Pons (tissue), 1 donor: Measurements from ENCODE around the gene RNF141.

Experiments
- DNase-seq: peaks from one replicate; pipeline ENCODE4 v3.0.0-alpha.2; 2016; ENCODE audit warnings: low spot score

RNF141 gene

DNA sequence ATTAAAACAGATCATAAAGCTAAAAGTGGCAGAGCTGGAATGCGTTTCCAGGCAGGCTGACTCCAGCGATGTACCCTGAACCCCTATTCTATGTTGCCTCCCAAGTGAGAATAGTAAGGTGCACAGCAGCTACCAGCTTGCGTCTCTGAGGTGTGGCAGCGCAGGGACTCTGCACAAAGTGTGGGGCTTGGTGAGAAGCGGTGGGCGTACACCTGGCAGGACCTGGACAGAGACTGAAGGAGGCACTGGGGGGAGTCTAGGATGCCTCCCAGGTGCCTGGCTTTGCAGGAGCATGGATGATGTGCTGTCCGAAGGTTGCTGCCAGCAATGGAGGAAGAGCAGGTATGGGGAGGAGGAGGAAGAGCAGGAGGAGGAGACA lies 43.0 kb downstream of the RNF141 start:
- no peak for DNase-seq

GRCh38 chr11:10497371-10498021 lies 43.5 kb downstream of the RNF141 start:
- no peak for DNase-seq

- DNase-seq = no peak
Measured at GRCh38 chr11:10496296-10496936, 44.6 kb downstream of the RNF141 start.

- DNase-seq = no peak
Measured at GRCh38 chr11:10495464-10495786, 45.6 kb downstream of the RNF141 start.

- no peak for DNase-seq
Measured at GRCh38 chr11:10494636-10495463, 46.1 kb downstream of the RNF141 start.

DNA sequence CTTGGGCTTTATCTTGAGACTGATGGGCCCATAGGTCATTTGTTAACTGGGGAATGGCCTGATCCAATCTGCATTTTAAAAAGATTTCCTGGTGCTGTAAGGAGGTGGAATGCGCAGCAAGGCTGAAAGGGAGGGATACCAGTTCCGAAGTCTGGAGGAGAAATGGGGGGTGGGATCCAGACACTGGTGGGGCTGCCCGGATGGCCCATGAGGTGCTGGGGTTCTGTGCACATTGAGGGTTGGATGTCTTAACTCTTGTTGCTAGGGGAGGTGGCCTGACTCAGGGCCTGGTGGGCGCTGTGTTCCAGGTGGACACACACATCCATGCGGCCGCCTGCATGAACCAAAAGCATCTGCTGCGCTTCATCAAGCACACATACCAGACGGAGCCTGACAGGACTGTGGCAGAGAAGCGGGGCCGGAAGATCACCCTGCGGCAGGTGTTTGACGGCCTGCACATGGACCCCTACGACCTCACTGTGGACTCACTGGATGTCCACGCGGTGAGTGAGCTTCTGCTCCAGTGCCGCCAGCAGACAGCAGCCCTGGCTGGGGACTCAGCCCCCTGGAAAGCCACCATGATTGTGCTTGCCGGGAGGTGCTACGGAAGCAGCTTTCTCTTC lies 47.8 kb downstream of the RNF141 start:
- DNase-seq = no peak

GRCh38 chr11:10492084-10492483 lies 48.9 kb downstream of the RNF141 start:
- DNase-seq = no peak

DNA sequence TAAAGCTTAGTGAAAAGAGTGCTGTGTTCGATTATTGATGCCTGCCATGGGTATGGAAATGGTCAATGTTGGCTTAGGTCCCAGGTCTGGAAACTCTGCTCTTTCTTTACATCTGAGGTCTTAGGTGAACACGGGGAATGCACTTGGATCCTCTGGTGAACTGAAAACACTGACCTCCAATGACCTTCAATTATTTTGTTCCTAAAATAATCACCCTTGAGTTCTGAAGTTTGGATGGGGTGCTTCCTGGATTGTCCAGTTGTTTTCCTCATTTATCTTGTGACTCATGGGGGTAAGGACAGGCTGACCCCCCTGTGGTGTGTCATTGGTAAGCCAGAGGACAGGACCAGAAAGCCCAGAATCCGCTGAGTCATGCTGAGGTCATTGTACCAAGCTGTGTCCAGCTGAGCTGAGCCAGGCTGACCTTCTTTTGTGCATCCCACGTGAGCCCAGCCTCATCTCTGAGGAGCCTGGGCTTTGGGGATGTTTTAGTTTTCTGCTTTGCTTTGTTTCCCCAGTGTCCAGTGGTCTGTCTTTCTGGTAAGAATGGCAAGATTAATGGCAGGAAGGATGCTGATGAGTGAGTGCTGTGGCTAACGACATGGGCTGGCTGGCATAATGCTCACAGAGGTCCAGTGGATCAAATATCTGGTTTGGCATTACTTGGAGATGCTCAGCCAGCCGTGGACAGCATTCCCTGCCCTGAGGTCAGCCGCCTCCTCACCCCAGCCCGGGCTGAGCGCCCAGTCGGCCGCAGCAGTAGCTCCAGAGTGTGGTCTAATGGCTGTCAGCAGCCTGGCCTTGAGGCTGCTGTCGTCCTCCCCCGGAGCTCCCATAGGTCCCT lies 50.4 kb downstream of the RNF141 start:
- DNase-seq = peak; percentile 96

GRCh38 chr11:10490032-10490397 lies 51.0 kb downstream of the RNF141 start:
- DNase-seq = no peak

DNA sequence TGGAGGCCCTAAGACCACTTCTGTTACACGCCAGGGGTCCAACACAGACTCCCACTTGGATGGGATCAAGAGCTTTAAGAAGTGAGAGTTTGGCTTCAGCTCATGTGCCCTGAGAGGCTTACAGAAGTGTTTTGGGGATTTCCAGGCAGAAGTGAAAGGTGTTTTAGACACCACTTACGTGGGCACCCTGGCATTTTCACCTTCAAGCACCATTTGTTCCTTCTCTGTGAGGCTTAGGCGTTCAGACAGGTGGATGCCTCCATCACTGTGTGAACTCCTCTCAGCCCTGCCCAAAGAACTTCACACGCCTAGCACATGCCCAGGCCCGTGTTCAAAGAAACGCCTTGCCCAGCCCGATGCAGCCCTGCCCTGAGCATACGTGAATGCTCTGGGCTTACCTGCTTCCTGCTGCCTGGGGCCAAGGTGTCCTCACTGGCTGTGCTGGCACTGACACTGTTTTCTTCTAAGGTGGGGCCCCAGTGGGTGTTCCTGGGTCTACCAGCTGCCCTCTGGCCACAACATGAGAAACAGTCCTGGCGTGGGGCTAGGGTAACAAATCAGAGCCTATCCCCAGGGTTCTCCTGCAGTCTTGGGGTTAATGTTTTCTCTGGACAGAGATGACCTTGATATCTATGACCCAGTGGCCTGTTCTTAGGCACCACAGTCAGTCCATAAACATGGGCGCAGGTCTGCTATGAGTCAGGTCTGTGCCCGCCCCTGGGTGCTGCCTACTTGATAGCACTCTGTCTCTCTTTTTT lies 51.9 kb downstream of the RNF141 start:
- no peak for DNase-seq

DNA sequence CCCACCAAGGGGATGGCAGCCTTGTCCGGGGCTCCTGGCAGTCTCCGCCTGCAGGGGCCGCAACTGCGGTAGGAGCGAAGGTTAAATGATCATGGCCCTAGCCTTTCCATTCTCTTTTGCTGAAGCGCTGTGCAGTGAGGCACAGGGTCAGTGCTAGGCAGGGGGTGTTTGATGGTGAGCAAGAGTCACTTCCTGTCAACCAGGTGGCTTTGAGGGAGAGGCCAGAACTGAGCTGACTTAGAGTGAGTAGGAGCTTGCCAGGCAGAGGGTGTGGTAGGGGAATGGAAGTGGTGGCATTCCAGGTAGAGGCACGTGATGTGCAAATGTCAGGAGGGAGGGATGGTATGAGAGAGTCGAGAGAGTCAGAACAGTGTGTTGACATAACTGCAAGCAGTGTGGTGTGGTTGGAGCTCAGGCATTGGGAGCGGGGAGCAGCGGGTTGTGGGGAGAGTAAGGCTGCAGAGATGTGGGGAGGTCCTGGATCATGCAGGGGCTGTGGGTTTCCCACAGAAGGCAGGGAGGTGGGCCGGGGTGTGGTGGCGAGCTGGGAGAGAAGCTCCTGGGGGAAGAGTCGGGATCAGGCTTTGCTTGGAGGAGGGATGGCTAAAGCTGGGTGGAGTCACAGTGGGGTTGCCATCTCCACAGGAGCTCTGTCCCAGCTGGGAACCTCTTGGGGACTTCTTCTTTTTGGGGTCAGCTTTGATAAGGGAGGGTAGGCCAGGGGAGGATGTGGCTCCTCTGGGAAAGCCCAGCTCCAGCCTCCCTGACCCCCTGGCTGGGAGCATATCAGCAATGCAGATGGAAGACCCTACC lies 52.7 kb downstream of the RNF141 start:
- DNase-seq = no peak

DNA sequence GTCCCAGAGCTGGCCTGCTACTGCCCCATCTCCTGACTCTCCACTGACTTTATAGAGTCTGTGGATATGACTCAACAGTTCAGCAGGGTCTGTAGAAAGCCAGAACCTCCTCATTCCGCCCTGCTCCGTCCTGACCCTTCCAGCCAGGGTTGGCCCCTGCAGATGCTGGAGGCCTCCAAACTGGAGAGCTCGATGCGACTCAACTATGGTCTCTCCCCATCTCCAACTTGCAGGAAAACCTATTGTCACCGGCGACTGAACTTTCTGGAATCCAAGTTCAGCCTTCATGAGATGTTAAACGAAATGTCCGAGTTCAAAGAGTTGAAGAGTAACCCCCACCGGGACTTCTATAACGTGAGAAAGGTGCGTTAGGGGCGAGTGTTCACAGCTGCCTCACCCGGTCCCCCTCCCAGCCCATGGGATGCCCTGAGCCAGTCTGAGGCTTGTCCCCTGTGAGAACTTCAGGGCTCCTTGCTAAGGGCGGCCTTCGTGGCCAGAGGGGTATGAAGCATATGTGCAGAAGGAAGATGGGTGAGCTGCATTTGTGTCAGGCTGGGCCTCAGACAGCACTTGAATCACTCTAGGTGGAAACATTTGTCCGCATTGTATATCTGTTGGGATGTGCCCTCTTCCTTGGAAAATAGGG lies 53.9 kb downstream of the RNF141 start:
- no peak for DNase-seq

DNA sequence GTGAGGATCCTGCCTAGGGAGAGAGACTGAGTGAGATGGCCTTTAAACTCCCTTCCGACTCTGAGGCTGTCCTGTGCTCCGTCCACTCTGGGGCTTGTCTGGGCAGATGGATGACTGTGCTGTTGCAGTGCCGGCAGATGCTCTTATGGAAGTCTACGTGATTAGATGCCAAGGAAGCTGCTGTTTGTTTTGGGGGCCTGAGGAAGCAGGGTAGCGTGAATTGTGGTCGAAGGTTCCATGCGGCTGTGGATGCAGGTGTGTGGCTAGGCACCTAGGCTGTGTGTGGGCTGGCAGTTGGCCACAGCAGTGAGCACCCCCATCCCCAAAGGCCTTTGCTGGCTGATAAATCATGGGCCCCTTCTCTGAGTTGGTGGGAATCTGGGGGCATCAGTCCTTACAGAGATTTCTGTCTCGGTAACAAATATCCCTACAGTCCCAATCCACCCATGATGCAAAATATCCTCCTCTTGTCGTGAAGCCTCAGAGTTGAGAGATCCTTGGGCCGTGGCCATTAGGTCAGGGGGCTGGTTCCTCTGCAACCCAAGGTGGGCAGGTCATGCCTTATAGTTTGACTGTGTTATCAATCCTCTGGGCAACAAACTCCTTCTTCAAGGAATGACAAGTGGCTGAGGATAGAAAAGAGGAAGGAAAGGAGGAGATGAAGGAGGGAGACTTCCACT lies 54.7 kb downstream of the RNF141 start:
- DNase-seq = no peak

GRCh38 chr11:10485646-10486045 lies 55.3 kb downstream of the RNF141 start:
- no peak for DNase-seq

DNA sequence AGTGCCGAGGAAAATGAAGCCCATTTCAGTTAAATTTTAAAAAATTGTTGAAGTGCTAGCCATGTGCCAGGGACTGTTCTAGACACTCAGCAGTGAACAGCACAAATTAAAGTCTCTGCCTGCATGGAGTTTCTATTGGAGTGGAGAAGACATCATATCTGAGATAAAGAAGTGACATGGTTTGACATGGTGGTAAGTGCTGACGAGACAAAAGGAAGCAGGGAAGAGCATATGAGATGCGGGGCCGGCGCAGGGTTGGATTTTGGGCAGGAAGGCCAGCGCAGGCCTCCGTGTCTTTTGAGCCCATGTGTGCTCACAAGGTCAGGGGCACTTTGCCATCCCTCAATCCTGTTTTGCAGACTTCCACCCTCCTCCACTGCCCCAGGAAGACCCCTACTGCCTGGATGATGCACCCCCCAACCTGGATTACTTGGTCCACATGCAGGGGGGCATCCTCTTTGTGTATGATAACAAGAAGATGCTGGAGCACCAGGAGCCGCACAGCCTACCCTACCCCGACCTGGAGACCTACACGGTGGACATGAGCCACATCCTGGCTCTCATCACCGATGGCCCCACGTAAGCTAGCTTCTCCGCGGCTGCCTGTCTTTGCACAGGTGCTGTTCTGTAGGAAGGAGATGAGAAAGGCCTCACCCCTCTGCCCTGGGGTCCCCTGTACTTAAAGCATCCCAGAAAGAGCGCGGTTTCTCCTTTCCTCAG lies 56.4 kb downstream of the RNF141 start:
- no peak for DNase-seq

DNA sequence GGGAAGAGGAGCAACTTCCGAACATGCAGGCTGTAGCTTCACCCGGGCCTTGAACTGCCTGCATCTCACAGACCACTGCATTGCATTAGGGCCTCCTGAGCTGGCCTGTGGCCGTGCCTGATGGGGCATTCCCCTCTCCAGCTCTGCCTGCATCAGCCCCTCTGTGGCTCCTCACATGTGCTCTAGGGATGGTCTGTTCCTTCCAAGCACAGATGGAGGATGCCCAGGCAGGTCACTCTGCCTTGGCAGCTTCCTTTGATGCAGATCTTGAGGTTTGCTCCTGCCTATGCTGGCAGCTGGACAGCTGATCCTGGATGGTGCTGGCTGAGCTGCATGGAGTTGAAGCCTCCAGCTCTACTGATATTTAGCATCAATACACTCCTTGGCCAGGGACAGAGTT lies 57.4 kb downstream of the RNF141 start:
- DNase-seq = no peak

DNA sequence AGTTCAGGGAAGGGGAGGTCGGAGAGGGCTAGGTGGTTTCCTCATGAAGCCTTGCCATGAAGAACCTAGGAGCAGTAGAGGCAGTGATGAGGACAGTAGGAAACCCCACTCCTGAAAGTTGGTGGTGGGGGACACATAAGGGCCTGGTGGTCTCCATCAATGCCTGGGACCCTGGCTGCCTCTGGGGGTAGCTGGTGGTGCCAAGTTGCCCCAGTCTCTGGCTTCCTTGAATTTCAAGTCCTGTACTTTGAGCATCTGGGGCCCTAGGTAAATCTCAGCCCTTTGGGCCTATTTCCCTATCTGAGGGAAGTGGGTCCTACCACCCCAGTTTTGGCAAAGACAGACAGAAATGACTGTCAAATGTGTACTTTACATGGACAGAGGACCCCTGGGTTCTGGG lies 57.8 kb downstream of the RNF141 start:
- no peak for DNase-seq

- DNase-seq = peak; percentile 25
Measured at GRCh38 chr11:10481560-10482349, 59.2 kb downstream of the RNF141 start.
